HEK293 (cell line): ENCODE measurements around the gene GSC2.

Experiments
- CTCF ChIP-seq: fragments of 450-650 bp; formaldehyde crosslinking; IDR thresholded peaks from 2 replicates; pipeline ENCODE4 v1.5.1; 2016; ENCODE audit warnings: missing biosample characterization, missing genetic modification characterization
- REST ChIP-seq: fragments of 450-650 bp; formaldehyde crosslinking; IDR thresholded peaks from 2 replicates; pipeline ENCODE4 v1.5.1; 2016; ENCODE audit warnings: missing biosample characterization, missing genetic modification characterization
- SETDB1 ChIP-seq: IDR thresholded peaks from one replicate; pipeline ENCODE4 v1.6.1; 2017; ENCODE audit warnings: mild to moderate bottlenecking, low read length, moderate library complexity, mixed read lengths; ENCODE audit not compliant: insufficient read length
- ZFP41 ChIP-seq: fragments of 450-650 bp; formaldehyde crosslinking; IDR thresholded peaks from 2 replicates; pipeline ENCODE4 v1.5.1; 2016; ENCODE audit warnings: missing biosample characterization, missing genetic modification characterization, borderline replicate concordance
- ZNF266 ChIP-seq: fragments of 450-650 bp; formaldehyde crosslinking; IDR thresholded peaks from 2 replicates; pipeline ENCODE4 v1.5.1; 2016; ENCODE audit warnings: missing biosample characterization, missing genetic modification characterization, low read depth
- ZNF530 ChIP-seq: fragments of 450-650 bp; formaldehyde crosslinking; IDR thresholded peaks from 2 replicates; pipeline ENCODE4 v1.5.1; 2016; ENCODE audit warnings: low read depth, missing biosample characterization, missing genetic modification characterization
- ZNF76 ChIP-seq: fragments of 450-650 bp; formaldehyde crosslinking; IDR thresholded peaks from 2 replicates; pipeline ENCODE4; 2016; ENCODE audit warnings: low read depth, missing biosample characterization, missing genetic modification characterization, borderline replicate concordance

GRCh38 chr22:19103880-19104821 is 45.9 kb downstream of the GSC2 start:
- TF ChIP-seq REST: no peak
- no peak for TF ChIP-seq ZNF530 (tag by site-specific recombination)
- TF ChIP-seq ZNF76 (tag by site-specific recombination): no peak
- TF ChIP-seq CTCF: no peak
- TF ChIP-seq ZNF266 (tag by site-specific recombination): no peak
- no peak for TF ChIP-seq SETDB1
- TF ChIP-seq ZFP41 (tag by site-specific recombination): no peak
